Stimulated activated CD4-positive, alpha-beta T cell treated with anti-CD3 and anti-CD28 coated beads, Interleukin-12 subunit alpha, Interleukin-12 subunit beta, amount 100 ng/mL, for 24 hours (primary cell): Measurements from ENCODE around the gene CYTH1.

Source experiments
- DNase-seq, 2 experiments: peaks; one replicate each; pipeline ENCODE4 v3.0.0-alpha.2; 2020; ENCODE audit warnings: low read depth in 2 of 2

CYTH1 gene

DNA sequence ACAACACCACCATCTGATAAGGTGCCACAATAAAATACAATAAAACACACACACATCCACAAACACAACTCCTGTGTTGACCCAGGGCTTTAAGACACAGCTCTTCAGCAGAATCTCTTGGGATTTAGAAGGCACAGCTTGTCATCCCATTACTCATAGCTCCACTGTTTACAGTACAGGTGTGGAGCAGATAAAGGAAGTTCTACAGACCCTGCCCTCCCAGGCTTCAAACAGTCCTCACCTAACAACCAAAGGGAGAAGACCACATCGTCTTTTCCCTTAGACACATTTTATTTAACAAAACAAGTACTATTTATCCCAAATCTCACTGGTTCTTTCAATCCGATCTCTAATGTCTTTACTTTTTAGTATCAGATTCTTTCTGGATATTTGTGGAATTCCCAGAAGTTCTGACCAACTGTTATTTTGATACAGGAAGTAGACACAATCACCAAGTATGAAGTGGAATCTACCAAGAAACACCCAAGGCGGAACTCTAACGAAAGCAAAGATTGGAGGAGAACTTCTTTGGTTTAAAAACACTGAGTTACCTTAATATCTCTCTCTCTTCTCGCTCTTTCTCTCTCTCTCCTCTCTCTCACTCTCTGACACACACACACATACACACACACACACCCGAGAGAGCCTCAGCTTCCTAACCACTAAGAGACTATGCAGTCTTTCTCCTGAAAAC is 46.1 kb downstream of the CYTH1 start:
- DNase-seq = no peak

GRCh38 chr17:78734793-78735641 is 47.1 kb downstream of the CYTH1 start:
- DNase-seq = no peak

DNA sequence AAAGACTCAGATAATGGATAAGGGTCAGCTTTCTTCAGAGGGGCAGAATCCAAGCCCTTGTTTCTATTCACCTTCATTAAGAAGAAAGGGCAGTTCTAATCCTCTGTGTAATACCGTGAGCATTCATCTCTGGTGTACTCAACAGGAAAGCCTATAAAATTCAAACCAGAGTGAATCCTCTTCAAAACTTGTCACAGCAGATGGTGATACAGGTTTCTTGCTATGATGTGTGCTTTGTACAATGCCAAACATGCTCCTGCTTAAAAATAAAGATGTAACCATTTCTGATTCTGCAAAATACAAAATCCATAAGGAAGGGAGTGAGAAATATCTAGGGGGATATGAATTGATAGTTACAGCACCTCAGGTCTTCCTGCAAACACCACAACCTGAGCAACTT is 49.7 kb downstream of the CYTH1 start:
- DNase-seq = no peak

- no peak for DNase-seq
These were observed 50.2 kb downstream of the CYTH1 start for GRCh38 chr17:78731904-78732303.

- DNase-seq = no peak
These were observed 52.4 kb downstream of the CYTH1 start for GRCh38 chr17:78729641-78730040.

DNA sequence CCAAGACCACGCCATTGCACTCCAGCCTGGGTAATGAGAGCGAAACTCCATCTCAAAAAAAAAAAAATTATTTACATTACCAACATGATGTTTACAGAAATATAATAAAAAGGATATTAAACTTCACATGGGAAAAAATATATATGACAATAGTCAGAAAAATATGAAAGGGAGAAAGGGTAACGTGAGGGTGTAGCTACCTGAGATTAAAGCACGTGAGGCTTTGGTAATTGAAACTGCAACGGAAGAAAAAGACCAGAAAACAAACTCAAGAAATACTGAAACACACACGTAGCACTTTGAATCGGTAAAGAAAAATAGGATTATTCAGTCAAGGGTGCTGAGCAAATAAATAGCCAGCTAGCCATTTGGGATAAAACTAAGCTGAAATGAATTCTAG is 53.6 kb downstream of the CYTH1 start:
- DNase-seq = no peak

- DNase-seq = no peak
These were observed 54.4 kb downstream of the CYTH1 start for GRCh38 chr17:78727476-78728229.

- no peak for DNase-seq
These were observed 55.0 kb downstream of the CYTH1 start for GRCh38 chr17:78727057-78727456.

DNA sequence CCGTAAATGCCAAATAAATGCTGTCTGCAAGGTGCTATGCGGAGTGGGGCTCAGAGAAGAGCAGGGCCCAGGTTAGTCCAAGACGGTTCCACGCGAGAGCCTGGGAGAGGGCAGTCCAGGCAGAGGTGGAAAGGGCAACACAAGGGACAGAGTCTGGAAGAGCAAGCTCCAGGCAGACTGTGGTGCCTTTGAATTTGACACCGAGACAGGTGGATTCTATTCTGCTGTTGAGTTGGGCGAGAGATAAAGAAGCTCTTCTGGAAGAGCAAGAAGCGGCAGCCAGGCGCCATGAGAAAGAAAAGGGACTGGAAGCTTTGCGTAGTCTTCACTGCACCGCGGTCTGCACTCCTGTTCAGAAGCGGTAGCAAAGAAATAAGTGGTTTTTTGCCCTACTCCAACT is 55.6 kb downstream of the CYTH1 start:
- no peak for DNase-seq

DNA sequence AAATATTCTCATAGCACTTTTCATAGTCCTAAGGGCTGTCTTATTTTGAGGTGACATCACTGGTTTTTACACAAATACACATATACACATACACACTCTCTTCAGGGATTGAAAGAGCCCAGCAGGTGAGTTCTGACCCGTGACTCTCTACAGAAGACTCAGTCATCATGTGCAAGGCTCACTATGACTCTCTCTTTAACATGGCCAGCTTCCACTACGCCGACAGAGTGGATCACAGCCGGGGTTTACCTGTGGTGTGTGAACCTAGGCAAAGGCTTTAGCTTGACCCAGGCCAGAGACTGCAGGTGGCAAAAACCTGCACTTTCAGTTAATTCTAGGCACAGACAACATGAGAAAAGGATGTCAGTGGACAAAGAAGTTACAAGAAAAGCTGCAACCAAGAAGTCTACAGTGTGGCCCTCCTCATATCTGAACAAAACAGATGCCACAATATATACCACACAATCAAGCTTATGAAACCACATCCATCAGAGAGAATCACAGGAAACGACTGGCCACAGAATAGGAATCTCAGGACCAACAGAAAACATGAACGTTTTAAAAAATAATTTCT is 56.5 kb downstream of the CYTH1 start:
- DNase-seq = no peak

GRCh38 chr17:78724999-78725398 is 57.1 kb downstream of the CYTH1 start:
- DNase-seq = no peak

- DNase-seq = no peak
These were observed 57.5 kb downstream of the CYTH1 start for GRCh38 chr17:78724544-78724943.

DNA sequence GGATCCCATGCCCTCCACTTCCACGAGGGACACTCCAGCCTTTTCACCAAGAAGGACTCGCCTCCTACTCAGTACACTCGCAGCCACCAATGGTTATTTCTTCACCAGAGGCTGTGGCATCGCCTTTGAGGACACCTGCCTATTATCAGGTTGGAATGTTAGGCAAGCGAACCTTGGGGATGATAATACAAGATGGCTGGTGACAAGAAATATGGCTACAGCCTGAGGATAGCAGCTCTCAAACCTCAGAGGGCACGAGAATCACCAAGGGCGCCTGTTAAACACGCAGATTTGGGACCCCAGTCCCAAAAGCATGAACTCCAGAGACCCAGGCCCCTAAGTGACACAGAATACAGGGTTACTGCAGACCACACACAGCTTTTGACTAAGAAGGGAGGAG is 58.1 kb downstream of the CYTH1 start:
- DNase-seq = no peak

GRCh38 chr17:78723001-78723796 is 58.9 kb downstream of the CYTH1 start:
- DNase-seq = no peak

DNA sequence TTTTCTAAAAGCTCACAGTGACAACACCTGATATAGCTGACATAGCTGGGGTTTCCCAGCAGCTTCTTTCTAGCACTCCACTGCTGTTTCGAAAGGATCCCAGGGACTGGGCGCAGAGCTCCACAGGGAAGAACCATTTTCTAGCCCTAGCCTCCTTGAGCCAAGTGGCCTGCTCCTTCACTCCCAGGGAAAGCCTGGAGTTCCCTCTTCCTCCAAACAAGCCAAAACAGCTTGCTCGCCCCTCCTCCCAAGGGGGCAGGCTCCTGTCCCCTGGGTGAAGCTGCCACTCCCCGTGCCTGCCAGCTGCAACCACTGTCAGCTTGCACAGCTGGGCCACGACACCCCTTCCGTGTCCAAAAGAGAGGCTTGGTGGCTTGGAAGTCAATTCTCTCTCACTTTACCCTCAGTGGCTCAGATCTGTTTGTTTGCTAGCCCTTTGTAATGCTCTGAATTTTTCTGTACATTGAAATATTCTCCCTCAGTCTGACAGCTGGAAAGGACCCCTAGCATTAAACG is 59.8 kb downstream of the CYTH1 start:
- no peak for DNase-seq

- DNase-seq = no peak
These were observed 62.3 kb downstream of the CYTH1 start for GRCh38 chr17:78719630-78720298.

DNA sequence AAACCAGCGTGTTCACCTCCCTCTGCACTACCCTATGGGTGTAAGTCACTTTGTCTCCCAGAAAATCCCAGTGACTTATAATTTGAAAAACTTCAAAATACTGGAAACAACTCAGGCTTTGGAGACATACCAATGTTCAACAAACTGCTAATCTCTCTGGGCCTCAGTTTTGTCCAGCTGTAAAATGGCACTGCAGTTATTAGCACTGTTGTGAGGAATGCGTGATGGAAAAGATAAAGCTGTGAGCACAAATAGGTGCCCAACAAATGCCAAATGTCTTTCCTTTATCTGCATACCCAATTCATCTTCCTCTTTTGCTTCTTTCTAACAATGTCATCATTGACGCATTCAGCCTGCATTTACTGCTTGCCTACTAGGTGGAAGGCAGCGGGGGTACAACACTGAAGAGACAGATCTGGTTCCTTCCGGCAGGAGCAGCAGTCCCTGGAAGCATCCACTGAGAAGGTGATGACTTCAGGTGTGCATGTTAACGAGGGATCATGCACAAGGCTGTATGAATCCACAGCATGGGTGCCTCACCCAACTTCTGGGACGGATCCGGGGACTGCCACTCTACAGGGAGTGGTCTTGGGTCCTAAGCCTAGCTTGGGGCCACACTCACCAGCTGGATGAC is 63.4 kb downstream of the CYTH1 start:
- no peak for DNase-seq

DNA sequence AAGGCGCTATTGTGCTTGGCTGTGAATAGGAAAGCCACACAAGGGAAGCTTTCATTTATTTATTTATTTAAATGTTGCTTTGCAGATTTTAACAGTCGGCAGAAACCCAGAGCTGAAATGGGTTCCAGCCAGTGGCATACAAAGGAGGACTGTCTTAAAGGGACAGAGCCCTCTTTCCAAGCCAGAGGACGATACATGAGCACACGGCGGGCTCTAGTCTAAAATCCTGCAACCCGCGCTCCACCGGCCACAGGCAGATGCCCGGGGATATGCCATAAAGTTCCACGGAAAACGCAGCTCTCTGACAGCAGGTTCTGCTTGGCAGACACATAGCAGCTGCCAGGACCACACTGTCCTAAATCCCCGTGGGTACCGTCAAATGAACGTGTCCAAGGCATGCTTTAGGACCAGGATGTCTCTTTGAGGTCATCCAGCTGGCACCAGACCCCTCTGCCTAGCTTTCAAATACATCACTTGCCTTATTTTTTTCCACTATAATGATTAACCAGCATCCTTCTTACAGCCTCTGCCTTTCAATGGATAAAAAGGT is 64.6 kb downstream of the CYTH1 start:
- no peak for DNase-seq

- DNase-seq = no peak
These were observed 65.2 kb downstream of the CYTH1 start for GRCh38 chr17:78716814-78717393.
